Heart right ventricle (tissue), 16 donors: ENCODE results near the gene PEPD. TPM values are rescaled to one million over a fixed set of nuclear protein-coding genes. Genes with fewer than 3 reads are reported as not detected.

ENCODE experiments used
- ATAC-seq, 8 donors: fragments of 200-7000 bp; cut with Tn5 transposase; one replicate each; pipeline ENCODE4 v1.9.1; 2020; ENCODE audit warnings: mild to moderate bottlenecking in 8 of 8, moderate library complexity in 8 of 8, moderate number of reproducible peaks in 1 of 8
- DNase-seq, 2 donors: peaks; one replicate each; pipeline ENCODE4 v3.0.0-alpha.2; 2020
- H3K27ac ChIP-seq, 10 donors: fragments of 200-600 bp; sonication (generic) in 2 of 10; one replicate each; pipeline versions ENCODE4 v1.5.0 to v1.8.0; 2020 to 2022; ENCODE audit warnings: mild to moderate bottlenecking in 3 of 10
- H3K27me3 ChIP-seq, 7 donors: fragments of 200-600 bp; one replicate each; pipeline ENCODE4 v1.8.0; 2021 to 2022; ENCODE audit warnings: mild to moderate bottlenecking in 2 of 7
- H3K36me3 ChIP-seq, 9 donors: fragments of 200-600 bp; sonication (generic) in 1 of 9; one replicate each; pipeline versions ENCODE4 v1.5.0 to v1.8.0; 2020 to 2022; ENCODE audit warnings: mild to moderate bottlenecking in 2 of 9
- H3K4me1 ChIP-seq, 9 donors: fragments of 200-600 bp; sonication (generic) in 1 of 9; one replicate each; pipeline versions ENCODE4 v1.5.0 to v1.8.0; 2020 to 2022; ENCODE audit warnings: mild to moderate bottlenecking in 4 of 9
- H3K4me3 ChIP-seq, 10 donors: fragments of 200-600 bp; sonication (generic) in 2 of 10; one replicate each; pipeline versions ENCODE4 v1.5.0 to v1.8.0; 2020 to 2022; ENCODE audit warnings: mild to moderate bottlenecking in 7 of 10, moderate library complexity in 2 of 10
- H3K9me3 ChIP-seq, 11 donors: fragments of 200-600 bp in 10 of 11; sonication (generic) in 2 of 11; one replicate each; pipeline versions ENCODE4 v1.5.0 to v1.8.0; 2013 to 2022; ENCODE audit warnings: mild to moderate bottlenecking in 2 of 11, control low read depth in 1 of 11, moderate library complexity in 1 of 11
- WGBS, 2 donors: extraction: QIAGEN DNeasy Blood & Tissue Kit; methylation state at CpG; one replicate each; pipeline ENCODE4 v1.1.7; 2013; ENCODE audit warnings: inconsistent platforms in 1 of 2; 5-methylcytosine and 5-hydroxymethylcytosine counted together
- intact Hi-C, 10 donors: fragments of 100-400 bp; cut with DNase I; formaldehyde crosslinking; loops; one replicate each; pipeline versions ENCODE4 v1.11.1 to v1.14.2; 2022
- polyA plus RNA-seq, 2 donors: library from polyadenylated mRNA; stranded (reverse); fragments of 200-250 nt; gene quantifications; one replicate each; pipeline ENCODE4 v1.2.3, GENCODE V29; 2013
- total RNA-seq, 10 donors: library from RNA; stranded (reverse); fragmentation: NEBNext Ultra II Directional in 3 of 10; extraction: Animal tissue kit (Norgen Biotek cat#: 25700) in 3 of 10; gene quantifications; one replicate each; pipeline versions ENCODE4 v1.2.1 to v1.2.4, GENCODE V29; 2021 to 2023
- TF ChIP-seq, protein P1 (sequence below), 9 donors: fragments of 200-600 bp; sonication (generic) in 2 of 9; IDR thresholded peaks; one replicate each; pipeline versions ENCODE4 v1.5.0 to v1.8.0; 2021 to 2022; ENCODE audit warnings: antibody characterized with exemption in 9 of 9, mild to moderate bottlenecking in 5 of 9, moderate library complexity in 1 of 9
- donor health status: Arrhythmogenic right ventricular cardiomyopathy.
- donor health status: ischemic (EF 13 %, LVEDD 7.1; RV severe dilation, severe dysfunction).
- donor health status: healthy with polysubstance abuse.
- donor health status: DM: no; HTN: yes; CAD: no.
- donor health status: DM: no; HTN: no; CAD: no.
- donor health status: ischemic (EF 25% LVEDD 6.9; RV normal size, moderate dysfunction).
- donor health status: ischemic (EF 25% LVEDD 5.7; RV mildly dilated, moderate dysfunction).
- donor health status: healthy.
- donor health status: DM: yes; HTN: yes; CAD: no.
- donor health status: Ischemic cardiomyopathy.
- donor health status: ischemic (EF 35%, LVEDD 5.7; RV mildly dilated, moderate dysfunction).
- donor health status: nonischemic (EF 11% LVEDD 7.7; RV severe dilation, severe dysfunction).
- donor health status: DM: yes; HTN: yes; CAD: no.
- donor health status: PGD.
- donor health status: ischemic (EF 29% LVEDD 5.4; RV normal size, mild dysfunction).
- donor health status: nonischemic (EF 23%, LVEDD 6.1; RV moderate dilation, normal function).

Gene PEPD
- total and polyA plus RNA-seq, 12 donors: 20.4 to 47.7 (median 26.8) TPM

DNA sequence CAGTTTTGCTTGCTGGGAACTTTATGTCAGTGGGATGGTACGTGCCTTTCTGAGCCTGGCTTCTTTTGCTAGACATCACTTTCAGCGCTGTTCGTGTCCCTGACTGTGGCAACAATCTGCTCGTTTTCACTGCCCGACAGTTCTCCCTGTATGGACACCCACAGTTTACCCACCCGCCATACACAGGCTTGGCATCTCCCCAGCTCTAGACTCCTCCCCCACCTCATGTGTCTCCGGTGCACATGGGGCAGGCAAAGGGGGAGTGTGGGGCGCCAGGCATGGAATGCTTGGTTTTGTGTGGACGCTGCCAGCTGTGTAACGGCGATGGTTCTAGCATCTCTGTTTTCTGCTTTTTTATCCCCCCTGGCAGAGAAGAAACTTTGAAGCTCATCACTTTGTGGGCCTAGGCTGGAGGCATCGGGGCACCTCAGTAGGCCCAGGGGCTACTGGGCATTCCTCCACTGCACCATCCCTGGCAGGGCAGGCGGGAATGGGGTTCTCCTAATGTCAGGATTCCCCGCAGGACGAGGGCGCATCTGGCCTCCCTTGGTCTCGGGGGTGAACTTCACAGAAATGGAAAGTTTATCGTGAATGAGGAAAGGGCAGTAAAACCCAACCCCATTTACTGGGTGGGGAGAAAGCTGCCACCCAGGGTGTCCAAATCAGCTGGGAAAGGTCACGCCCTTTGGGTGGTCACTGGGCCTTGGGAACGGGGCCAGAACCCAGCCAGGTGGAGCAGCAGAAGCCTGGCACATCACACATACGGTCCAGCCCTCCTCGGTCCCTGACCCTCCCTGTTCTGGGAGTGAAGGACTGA is 87.3 kb downstream of the PEPD start:
- ATAC-seq: no peak
- 89 to 90% methylated on average over 22 of the region's 22 CpGs for WGBS, 2 donors

DNA sequence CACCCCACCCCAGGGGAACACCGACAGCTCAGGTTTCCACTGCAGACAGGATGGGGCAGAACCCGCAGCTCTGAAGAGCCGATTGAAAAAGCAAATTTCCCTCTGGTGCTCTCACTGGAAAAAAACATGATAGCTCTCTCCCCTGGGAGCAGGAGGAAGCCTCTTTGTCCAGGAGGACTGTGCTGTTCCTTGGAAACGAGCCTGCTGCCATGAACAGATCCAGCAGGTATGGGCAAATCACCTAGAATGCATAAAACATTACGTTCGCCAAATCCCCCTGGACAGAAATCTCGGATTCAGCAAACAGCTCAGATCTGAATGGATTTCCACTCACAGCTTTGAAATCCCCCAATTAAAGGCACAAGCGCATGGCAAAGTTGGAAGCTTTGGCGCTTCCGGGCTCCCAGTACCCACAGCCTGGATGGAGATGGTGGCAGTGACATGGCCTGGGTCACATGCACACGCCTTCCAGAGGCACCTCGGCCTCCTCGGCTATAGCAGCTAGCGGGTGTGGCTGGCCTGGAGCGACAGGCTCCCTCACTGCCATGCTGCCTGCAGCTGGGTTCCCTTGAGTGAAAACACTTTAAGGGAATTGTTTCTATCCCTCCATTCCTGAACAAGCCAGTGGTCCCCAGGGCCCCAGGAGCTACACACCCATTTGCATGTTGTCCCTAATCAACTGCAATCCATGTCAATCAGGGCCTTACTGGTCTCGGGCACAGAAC is 89.0 kb downstream of the PEPD start:
- TF ChIP-seq, protein P1, sequence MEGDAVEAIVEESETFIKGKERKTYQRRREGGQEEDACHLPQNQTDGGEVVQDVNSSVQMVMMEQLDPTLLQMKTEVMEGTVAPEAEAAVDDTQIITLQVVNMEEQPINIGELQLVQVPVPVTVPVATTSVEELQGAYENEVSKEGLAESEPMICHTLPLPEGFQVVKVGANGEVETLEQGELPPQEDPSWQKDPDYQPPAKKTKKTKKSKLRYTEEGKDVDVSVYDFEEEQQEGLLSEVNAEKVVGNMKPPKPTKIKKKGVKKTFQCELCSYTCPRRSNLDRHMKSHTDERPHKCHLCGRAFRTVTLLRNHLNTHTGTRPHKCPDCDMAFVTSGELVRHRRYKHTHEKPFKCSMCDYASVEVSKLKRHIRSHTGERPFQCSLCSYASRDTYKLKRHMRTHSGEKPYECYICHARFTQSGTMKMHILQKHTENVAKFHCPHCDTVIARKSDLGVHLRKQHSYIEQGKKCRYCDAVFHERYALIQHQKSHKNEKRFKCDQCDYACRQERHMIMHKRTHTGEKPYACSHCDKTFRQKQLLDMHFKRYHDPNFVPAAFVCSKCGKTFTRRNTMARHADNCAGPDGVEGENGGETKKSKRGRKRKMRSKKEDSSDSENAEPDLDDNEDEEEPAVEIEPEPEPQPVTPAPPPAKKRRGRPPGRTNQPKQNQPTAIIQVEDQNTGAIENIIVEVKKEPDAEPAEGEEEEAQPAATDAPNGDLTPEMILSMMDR (IDR thresholded peaks at IDR 0.05): no peak
- Histone ChIP-seq H3K27me3 (no peaks in the 10 kb centered on the region), H3K9me3 (no peaks in the 10 kb centered on the region), H3K27ac (no peak overlapping the region), H3K4me1 (peaks cover 0 to 1% (median 0%) of the 10 kb centered on the region in 9 donors), H3K4me3 (no peak overlapping the region), H3K36me3 (no peaks in the 10 kb centered on the region)
- WGBS, 2 donors: 69 to 74% methylated on average over 16 of the region's 16 CpGs
- DNase-seq (no peak), ATAC-seq (no peak)
- intact Hi-C loops: loop anchor here in 4 of 10 donors (2.0 to 5.0 kb wide), 2 partner anchors 338 to 340 kb away; no protein-coding TSS in a partner anchor

More for the DNA sequence above, 87.3 kb downstream of the PEPD start:
- no peaks in the 10 kb centered on the region for H3K36me3 ChIP-seq
- H3K27ac ChIP-seq: no peak overlapping the region
- no peaks in the 10 kb centered on the region for H3K27me3 ChIP-seq
- TF ChIP-seq, protein P1 (IDR thresholded peaks at IDR 0.05): no peak
- H3K4me3 ChIP-seq: no peak overlapping the region
- peaks cover 0 to 6% (median 0%) of the 10 kb centered on the region in 9 donors for H3K4me1 ChIP-seq
- no peaks in the 10 kb centered on the region for H3K9me3 ChIP-seq
- DNase-seq: no peak
- intact Hi-C loops: loop anchor here in 3 of 10 donors (5.0 kb wide), 1 partner anchor 338 kb away; no protein-coding TSS in a partner anchor

DNA sequence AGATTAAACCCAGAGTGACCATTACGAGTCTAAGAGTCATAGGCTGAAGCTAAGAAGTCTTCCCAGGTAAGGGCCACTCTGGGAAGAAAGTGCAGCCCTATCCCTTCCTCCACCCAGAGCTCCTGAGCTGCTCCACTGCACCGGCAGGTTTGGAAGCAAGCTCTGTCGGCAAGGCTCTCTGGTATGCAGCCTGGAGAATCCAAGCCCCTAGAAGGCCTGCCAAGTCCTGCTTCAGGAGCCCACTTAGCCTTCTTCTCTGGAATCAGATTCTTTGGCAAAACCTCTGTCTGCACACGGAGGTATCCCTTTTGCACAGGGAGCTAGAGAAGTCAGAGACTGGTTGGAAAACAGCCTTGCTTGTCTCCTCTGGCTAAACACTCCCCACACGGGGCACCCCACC is 89.6 kb downstream of the PEPD start:
- Histone ChIP-seq H3K4me1 (no peaks in the 10 kb centered on the region), H3K27ac (no peak overlapping the region), H3K36me3 (no peaks in the 10 kb centered on the region), H3K9me3 (no peaks in the 10 kb centered on the region), H3K4me3 (no peak overlapping the region), H3K27me3 (no peaks in the 10 kb centered on the region)
- WGBS, 2 donors: 43 to 45% methylated on average over 5 of the region's 5 CpGs
- ATAC-seq (no peak), DNase-seq (no peak)
- TF ChIP-seq, protein P1 (IDR thresholded peaks at IDR 0.05): no peak
- intact Hi-C loops: loop anchor here in 4 of 10 donors (2.0 to 5.0 kb wide), 2 partner anchors 339 to 340 kb away; no protein-coding TSS in a partner anchor

GRCh38 chr19:33430674-33431277 is 90.8 kb downstream of the PEPD start:
- DNase-seq: peak; percentile 51 to 70
- no peaks in the 10 kb centered on the region for H3K9me3 ChIP-seq
- no peaks in the 10 kb centered on the region for H3K36me3 ChIP-seq
- intact Hi-C loops: loop anchor here in 9 of 10 donors (1.0 to 5.0 kb wide), 3 partner anchors 340 to 342 kb away; no protein-coding TSS in a partner anchor
- H3K4me3 ChIP-seq: no peak overlapping the region
- no peaks in the 10 kb centered on the region for H3K27me3 ChIP-seq
- H3K4me1 ChIP-seq: no peaks in the 10 kb centered on the region
- WGBS, 2 donors: 32% methylated on average over 13 of the region's 13 CpGs
- no peak overlapping the region for H3K27ac ChIP-seq
- peak; percentile 58 to 86 (median 78) for ATAC-seq
- TF ChIP-seq, protein P1 (IDR thresholded peaks at IDR 0.05): peak; percentile 60 to 83 (median 80)
